Measurements from ENCODE around the gene SMTNL2.

DNA sequence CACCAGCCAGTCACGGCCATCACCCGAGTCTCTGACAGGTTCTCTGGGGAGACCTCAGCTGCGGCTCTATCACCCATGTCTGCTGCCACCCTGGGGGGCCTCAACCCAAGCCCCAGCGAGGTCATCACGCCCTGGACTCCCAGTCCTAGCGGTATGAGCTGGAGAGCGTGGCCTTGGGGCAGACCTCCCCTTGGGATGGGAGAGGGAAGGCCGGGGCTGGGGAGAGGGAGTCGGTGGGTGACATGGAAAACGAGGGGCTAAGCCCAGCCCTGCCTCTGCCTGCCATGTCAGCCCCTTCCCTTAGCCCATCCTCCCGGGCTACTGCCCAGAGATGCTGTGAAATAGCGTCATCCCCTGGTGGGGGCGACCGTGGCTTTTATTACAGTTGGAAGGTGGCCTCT lies 8.7 kb downstream of the SMTNL2 start:
- TF ChIP-seq, protein P1, sequence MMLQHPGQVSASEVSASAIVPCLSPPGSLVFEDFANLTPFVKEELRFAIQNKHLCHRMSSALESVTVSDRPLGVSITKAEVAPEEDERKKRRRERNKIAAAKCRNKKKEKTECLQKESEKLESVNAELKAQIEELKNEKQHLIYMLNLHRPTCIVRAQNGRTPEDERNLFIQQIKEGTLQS (CRISPR knock-in tag; conservative IDR thresholded peaks at IDR 0.05), result no peak
- TF ChIP-seq JUN (CRISPR knock-in tag; IDR thresholded peaks at IDR 0.05), result no peak
- TF ChIP-seq, protein P2, sequence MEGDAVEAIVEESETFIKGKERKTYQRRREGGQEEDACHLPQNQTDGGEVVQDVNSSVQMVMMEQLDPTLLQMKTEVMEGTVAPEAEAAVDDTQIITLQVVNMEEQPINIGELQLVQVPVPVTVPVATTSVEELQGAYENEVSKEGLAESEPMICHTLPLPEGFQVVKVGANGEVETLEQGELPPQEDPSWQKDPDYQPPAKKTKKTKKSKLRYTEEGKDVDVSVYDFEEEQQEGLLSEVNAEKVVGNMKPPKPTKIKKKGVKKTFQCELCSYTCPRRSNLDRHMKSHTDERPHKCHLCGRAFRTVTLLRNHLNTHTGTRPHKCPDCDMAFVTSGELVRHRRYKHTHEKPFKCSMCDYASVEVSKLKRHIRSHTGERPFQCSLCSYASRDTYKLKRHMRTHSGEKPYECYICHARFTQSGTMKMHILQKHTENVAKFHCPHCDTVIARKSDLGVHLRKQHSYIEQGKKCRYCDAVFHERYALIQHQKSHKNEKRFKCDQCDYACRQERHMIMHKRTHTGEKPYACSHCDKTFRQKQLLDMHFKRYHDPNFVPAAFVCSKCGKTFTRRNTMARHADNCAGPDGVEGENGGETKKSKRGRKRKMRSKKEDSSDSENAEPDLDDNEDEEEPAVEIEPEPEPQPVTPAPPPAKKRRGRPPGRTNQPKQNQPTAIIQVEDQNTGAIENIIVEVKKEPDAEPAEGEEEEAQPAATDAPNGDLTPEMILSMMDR (IDR thresholded peaks at IDR 0.05), result no peak
- no peak for TF ChIP-seq ZNF317 (CRISPR knock-in tag; IDR thresholded peaks at IDR 0.05; ENCODE audit: borderline replicate concordance, low read depth)
- no peak for TF ChIP-seq FOXJ3 (CRISPR knock-in tag; IDR thresholded peaks at IDR 0.05; ENCODE audit: borderline replicate concordance)
- TF ChIP-seq NR2C2 (CRISPR knock-in tag; IDR thresholded peaks at IDR 0.05), result no peak
- no peak for TF ChIP-seq NR3C1 (CRISPR knock-in tag; conservative IDR thresholded peaks at IDR 0.05; ENCODE audit: low read depth)
- no peak for TF ChIP-seq SP1 (CRISPR knock-in tag; conservative IDR thresholded peaks at IDR 0.05)
- no peak for TF ChIP-seq ETV6 (CRISPR knock-in tag; IDR thresholded peaks at IDR 0.05)
- no peak for TF ChIP-seq MXD4 (CRISPR knock-in tag; IDR thresholded peaks at IDR 0.05; ENCODE audit: borderline replicate concordance)
- TF ChIP-seq ZBTB21 (CRISPR knock-in tag; IDR thresholded peaks at IDR 0.05; ENCODE audit: borderline replicate concordance), result no peak
- TF ChIP-seq KAT7 (CRISPR knock-in tag; IDR thresholded peaks at IDR 0.05; ENCODE audit: borderline replicate concordance), result no peak
- TF ChIP-seq CREB1 (CRISPR knock-in tag; IDR thresholded peaks at IDR 0.05), result no peak
- TF ChIP-seq CREM (CRISPR knock-in tag; IDR thresholded peaks at IDR 0.05), result no peak

Measured in WTC11 (cell line).